HG03521 (cell line): ENCODE data around the gene SHC1.
A peak's percentile ranks its signal among the peaks of the same experiment; 100 is the strongest.

ENCODE experiments used
- ATAC-seq: cut with Tn5 transposase; IDR thresholded peaks from one replicate; pipeline ENCODE4 v1.9.1; 2021; ENCODE audit warnings: mild to moderate bottlenecking, moderate library complexity; ENCODE audit not compliant: unreplicated experiment

SHC1 gene

GRCh38 chr1:154940651-154941194 lies 29.8 kb downstream of the SHC1 start:
- no peak for ATAC-seq

GRCh38 chr1:154940213-154940560 lies 30.4 kb downstream of the SHC1 start:
- ATAC-seq: no peak

GRCh38 chr1:154938604-154939399 lies 31.7 kb downstream of the SHC1 start:
- ATAC-seq: no peak

- no peak for ATAC-seq
Measured at GRCh38 chr1:154937988-154938386, 32.6 kb downstream of the SHC1 start.

- peak; percentile 57 for ATAC-seq
Measured at GRCh38 chr1:154937085-154937987, 33.2 kb downstream of the SHC1 start.

GRCh38 chr1:154936555-154937084 lies 33.9 kb downstream of the SHC1 start, which contains the start of gene PMVK:
TSS of gene PMVK (minus strand) at chr1:154936719. CDS start at chr1:154936685, 34 bp downstream.
- ATAC-seq: peak; percentile 75

GRCh38 chr1:154935749-154936554 lies 34.6 kb downstream of the SHC1 start:
- ATAC-seq: peak; percentile 5

- no peak for ATAC-seq
Measured at GRCh38 chr1:154934358-154934948, 36.1 kb downstream of the SHC1 start.

- ATAC-seq: no peak
Measured at GRCh38 chr1:154931940-154932487, 38.5 kb downstream of the SHC1 start.

- ATAC-seq: no peak
Measured at GRCh38 chr1:154926201-154926600, 44.3 kb downstream of the SHC1 start.

- ATAC-seq: no peak
Measured at GRCh38 chr1:154925335-154926170, 45.0 kb downstream of the SHC1 start.

GRCh38 chr1:154923695-154924094 lies 46.9 kb downstream of the SHC1 start:
- no peak for ATAC-seq

GRCh38 chr1:154913273-154913672 lies 57.3 kb downstream of the SHC1 start:
- no peak for ATAC-seq

GRCh38 chr1:154912755-154913154 lies 57.8 kb downstream of the SHC1 start:
- ATAC-seq: no peak
